NCI-H345 (cell line): Measurements from ENCODE around the gene PRKN.

Source experiments
- DNase-seq: peaks from one replicate; lab custom pipeline; 2025; lab: John Stamatoyannopoulos, UW

PRKN gene

DNA sequence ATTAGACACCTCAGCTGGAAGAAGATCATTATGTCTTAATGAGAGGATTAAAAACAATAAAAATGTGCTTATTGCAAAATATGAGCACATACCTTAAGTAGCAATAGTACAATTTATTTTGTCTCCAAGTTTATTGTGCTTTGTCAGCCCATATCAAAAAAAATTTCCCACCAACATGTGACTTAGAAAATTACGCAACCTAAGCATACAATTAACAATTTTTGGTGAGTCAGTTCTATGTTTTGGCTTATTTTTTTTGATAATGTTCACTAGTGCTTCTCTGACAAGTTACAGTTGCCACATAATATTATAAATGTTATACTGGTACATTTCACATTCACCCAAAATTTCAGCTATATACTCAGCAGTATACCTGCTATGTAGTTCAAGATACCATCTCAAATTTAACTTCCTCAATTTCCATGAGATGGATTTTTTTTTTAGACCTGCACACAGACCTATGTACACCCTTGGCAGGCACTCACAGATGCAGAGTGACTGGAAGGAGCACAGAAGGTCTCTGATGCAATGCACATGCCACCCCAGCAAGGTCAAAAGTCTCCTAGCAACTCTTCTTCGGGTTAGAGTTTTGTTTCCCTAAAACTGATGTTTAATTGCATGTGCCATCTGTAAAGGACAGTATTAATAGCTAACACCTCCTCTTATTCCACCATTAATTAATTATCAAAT is 112.4 kb downstream of the PRKN start:
- DNase-seq, result no peak

DNA sequence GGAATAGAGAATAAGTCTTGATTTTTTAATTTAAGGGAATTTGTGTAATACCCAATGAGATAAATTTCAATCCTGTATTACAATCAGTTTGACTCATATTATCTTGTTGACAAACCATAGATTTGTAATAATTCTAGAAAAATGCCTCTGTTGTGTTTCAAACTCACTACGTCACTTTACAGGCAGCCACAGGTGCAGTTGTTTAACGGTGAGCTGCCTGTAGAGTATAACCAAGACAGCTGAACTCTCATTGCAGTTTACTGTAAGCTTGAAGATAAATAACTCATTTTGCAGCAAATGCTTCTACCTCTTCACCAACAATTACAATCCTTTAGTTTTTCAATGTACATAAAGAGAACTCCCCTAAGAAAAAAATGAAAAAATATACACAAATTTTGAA is 114.3 kb downstream of the PRKN start:
- DNase-seq, result no peak

DNA sequence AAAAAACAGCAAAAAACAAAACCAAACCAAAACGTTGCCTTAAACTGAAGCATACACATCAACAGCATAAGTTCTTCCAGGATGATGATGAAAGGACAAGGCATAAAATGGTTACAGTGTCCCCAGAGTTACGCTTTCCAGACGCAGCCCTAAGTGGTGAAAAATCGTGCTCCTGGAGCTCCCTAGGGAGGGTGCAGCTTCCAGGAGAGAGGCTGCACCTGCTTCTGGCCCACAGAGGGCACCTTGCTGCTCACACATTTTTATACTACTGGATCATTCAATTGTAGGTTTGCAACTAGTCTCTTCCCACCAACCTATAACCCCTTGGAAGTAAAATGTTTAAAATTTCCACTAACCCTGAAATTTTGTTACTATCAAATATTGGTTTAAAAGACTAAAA is 115.0 kb downstream of the PRKN start:
- no peak for DNase-seq

DNA sequence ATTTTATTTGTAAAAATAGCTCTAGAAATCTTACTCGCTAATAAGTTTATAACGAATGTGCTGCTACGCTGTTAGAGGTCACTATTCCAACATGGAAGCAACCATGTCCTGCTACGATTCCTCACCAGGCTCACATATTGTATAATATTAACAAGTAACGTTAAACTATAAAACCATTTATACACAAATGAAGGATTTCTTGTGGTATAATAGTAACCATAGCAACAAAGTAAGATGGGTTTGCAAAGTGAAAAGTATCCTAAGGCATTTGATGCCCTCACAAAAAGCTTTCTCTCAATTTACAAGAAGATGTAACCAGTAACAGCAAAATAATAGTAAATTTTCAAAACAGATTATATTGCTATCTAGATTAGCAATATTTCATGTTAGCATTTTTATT is 117.2 kb downstream of the PRKN start:
- DNase-seq, result no peak

DNA sequence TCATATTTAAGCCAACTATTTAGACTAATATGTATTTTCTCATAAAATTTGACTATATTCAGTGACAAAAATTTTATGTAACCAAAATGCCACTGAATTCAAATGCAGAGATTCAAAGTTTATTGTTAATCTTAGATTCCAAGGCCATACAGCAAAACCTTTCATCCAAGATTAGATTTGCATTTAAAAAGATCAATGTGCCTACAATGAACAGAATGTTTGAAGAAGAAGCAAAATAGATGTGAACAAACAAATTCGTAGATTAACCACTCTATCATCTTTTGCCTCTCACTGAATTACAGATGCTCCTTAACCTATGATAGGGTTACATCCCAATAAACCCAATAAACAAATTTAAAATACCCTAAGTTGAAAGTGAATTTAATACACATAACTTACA is 121.7 kb downstream of the PRKN start:
- no peak for DNase-seq

DNA sequence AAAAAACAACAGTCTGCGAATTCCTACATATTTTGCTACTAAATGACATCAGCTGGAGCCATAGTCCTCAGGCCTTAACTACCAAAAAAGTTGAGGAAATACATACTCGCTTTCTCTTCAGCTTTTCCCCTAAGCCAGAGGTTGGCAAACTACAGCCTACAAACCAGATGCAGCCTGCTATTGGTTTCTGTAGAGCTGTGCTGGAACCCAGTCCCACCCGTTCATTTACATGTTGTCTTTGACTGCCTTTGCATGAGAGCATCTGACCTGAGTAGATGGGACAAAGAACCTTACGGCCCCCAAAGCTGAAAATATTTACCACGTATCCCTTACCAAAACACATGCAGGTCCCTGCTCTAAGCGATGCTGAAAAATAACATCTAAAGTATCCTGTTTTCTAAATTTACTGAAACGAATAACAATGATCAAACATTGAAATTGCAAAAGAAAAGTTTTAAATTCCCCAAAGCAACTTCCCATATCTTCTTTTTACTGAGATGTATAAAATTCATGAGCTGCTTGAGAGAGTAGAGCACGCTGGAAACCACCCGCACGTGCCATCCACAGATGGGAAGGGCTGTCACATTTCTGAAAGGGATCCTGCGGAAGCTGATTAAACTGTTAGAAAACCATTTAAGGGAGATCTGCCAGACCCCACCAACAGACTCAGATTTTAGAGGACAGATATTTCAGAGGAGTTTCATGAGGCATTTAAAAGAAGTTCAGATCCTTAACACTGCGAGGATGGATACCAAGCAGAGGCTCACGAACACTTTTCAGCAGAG is 124.1 kb downstream of the PRKN start:
- DNase-seq, result no peak

DNA sequence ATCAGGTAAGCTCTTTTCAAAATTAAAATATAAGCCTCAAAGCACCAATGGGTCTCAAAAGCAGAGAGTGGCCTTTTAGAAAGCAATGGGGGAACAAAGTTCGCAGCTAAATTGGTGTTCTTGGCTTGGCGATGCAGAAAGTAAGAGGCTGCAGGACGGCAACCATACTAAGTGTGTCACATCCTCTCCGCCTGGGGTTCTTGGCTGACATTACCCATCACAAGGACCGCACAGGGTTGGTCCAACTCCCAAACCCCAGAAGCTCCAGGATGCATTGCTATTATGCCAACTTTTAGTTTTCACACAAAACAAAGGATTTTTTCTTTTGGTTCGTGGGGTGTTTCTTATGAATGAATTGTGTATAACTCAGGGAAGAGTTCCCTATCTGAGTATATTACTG is 124.8 kb downstream of the PRKN start:
- no peak for DNase-seq

DNA sequence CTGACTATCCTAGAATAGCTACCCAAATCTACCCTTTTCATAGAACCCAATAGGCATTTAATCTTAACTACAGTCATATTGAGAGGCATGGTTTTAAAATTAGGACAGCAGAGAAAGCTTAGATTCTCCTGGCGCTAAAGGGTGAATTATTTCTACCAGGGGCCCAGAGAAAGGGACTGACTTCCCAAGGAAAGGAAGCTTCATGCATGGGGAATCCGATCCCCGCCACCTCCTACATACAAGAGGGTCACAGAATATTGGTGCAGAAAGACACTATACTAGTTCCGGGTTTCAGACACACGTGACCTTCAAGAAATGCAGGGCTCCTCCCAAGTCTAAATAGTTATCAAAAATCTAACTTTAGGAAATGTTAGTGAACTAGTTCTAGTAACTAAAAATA is 130.9 kb downstream of the PRKN start:
- no peak for DNase-seq

DNA sequence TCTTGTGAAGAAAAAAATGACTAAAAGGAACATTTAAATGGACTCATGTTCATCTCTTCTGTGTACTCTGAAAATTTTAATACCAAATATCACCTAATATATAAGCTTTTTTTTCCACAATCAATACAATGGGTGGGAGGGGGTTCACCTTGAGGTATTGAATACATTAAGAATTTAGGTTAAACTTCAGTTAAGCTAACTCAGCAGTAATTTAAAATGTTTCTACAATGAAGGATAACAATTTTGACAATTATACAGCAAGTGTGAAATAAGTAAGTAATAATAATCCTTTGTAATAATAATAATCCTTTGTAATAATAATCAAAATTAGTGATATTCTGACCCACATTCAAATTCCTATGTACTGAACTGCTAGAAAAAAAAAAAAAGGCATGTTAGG is 136.0 kb downstream of the PRKN start:
- no peak for DNase-seq

DNA sequence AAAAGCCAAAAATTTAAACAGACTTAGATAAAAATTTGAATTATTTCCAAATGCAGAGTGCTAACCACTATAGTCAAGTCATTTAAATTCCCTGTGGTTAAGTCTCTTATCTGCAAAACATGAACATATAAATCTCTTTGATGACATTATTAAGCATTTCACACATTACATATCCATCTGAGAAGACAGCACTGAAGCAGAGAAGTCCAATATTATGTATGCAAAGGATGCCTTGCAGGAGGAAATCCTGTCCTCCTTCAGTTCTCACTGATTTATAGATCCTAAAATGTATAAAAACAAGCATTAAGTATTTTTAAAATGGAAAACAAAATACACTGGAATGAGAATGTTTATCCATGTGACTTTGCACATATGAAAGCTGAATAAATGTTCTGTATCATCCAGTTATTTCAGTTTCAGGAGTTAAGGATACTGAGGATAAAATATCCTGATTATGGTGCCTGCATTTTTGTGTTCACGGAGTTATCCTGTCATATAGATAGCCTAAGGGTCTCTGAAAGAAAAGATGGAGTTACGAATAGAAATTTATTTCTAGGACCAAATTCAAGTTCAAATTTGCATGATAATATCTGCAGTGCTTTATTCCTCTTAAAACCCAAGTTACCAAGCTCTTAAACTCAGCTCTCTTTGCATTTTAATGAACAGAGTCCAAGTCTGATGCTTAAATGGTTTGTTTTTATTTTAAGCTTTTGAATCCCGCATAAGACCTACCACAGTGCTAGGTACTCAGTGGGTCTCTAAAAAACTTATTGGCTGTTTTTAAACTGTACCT is 145.4 kb downstream of the PRKN start:
- DNase-seq, result no peak

DNA sequence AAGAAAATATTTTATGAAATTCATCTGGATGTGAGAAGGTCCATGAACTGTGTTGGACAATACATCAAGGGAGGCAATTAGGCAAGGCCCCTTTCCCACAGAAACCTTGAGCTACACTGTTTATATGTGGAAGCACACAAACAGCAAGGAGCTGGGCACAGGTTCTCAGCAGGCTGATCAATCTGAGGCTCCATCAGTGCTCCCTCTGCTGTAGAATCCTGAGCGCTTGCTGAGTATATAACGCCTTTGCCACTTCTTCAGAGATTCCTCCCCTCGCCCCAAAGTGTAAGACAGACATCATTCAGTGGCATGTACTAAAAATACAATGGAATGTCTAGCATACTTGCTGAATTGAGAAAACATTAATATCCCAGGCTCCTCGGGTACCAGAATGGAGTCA is 146.9 kb downstream of the PRKN start:
- DNase-seq, result no peak

DNA sequence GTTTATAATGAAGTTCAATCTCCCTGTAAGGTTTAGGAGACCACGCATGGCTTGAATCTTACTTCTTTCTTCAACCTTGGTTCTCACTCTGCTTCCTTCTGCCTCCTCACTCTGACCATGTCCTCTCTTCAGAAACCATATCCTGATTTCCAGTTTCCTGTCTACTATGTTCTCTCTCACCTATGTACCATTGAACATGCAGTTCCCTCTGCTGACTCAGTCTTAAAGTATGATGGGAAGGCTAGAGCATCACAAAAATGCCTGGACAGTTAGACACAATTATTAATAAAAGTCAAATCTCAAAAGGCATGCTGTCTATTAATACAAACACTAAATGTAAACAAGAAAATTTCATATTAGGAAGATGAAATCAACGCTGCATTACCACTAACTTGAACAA is 151.6 kb downstream of the PRKN start:
- no peak for DNase-seq

DNA sequence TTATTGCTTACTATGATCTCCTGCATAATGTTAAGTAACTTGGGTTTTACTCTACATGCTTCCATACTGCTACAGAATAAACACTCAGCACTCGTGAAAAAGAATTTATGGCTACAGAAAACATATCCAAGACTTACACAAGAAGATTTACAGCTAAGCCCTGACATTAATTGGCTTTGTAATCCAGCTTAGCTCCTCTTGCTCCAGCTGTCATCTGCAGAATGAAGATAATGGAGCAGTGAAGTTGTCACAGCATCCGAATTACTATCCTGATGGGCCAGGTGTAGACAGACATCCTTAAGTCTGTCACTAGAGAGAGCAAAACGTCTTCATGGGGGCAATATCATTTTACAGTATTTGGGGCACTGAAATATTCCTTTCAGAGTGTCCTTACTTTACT is 155.3 kb downstream of the PRKN start:
- DNase-seq, result no peak

DNA sequence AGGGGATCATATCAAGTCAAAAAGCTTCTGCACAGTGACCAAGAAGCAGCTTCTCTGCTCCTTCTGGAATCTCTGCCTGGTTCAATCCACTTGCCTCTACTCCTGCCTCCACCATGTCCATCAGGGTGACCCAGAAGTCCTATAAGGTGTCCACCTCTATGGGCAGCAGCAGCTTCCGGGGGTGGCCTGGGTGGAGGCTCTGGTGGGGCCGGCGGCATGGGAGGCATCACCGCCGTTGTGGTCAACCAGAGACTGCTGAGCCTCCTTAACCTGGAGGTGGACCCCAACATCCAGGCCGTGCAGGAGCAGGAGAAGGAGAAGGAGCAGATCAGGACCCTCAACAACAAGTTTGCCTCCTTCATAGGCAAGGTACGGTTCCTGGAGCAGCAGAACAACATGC is 159.3 kb downstream of the PRKN start:
- DNase-seq, result no peak

DNA sequence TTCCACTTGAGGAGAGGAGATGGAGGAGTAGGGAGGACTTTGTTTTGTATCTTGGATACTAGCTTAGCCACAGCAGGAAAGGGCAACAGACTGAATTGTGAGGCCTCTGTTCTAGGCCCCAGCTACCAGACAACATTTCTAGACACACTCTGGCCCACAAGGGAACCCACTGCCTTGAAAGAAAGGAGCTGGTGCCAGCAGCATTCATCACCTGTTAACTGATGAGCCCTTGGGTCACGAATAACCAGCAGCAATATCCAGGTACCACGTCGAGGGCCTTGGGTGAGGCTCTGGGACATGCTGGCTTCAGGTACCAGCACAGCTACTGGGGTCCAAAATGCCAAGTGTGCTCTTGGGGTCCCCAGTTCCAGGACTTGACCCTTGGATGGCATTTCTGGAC is 165.5 kb downstream of the PRKN start:
- DNase-seq, result no peak

DNA sequence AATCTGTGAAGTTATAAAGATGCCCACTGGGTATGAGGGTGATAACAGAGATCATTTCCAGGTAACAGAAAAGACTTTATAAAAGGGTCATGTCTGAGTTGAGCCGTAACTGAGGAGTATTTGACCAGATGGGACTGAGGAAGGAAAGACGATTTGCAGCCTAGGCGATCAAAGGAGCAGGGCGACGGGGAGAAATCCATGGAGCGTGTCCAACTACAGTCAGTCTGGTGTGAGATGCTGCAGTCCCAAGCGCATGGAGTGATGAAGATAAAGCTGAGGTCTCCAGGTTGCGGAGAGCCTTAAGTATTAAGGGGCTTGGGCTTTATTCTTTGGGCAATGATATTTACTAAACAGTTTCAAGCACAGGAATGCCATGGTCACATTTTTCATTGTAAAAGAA is 166.7 kb downstream of the PRKN start:
- DNase-seq, result no peak

DNA sequence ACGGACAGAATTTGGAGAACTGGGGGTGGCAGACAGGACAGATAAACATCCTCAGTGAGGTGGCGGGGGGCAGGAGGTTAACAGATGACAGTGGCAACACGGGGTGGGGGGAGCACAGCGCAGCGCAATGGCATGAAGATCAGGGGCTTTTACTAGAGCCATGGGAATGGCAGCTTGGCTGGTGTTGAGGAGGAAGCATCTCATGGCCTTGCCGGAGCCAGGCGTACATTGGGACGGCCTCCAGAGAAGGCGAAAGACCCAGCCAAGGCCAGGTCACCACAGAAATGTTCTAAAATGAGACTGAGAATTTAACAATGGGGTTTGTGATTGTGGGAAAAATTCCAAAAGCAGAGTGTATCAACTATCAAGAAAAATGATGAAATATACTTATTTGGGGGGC is 173.0 kb downstream of the PRKN start:
- DNase-seq, result no peak

DNA sequence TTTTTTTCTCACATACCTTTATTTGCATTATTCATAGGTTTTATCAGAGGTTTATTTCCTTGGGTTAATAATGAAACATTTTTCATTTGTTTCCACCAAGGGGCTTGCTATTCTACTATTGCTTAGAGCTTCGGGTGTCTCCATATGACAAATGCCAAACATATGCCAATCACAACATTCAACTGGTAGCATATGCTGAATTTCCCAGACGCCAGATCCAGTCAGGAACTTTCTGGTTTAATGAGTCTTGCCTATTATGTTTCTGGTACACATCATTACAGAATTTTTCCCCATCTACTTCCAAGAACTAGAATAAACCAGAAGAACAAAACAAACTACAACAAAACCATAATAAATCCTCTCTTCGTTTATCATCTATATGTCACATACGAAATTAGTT is 180.7 kb downstream of the PRKN start:
- DNase-seq, result no peak

DNA sequence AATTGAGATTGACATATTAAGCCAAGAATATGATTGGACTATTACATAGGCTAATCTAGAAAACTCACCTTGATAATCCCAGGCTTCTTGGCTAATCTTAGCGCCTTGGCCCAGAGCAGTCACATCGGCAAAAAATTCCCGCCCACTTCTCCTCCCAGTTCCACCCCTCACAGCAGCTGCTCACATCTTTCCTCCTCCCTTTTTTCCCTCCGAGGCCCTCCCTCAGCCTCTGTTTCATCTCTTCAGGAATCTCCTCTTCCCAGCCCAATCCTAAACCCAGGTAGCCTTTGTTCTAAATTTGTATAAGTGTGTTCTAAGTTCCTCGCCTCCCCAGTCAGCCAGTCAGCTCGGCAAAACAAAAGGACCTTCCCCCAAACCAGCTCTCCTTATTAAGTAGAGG is 184.3 kb downstream of the PRKN start:
- DNase-seq, result no peak

DNA sequence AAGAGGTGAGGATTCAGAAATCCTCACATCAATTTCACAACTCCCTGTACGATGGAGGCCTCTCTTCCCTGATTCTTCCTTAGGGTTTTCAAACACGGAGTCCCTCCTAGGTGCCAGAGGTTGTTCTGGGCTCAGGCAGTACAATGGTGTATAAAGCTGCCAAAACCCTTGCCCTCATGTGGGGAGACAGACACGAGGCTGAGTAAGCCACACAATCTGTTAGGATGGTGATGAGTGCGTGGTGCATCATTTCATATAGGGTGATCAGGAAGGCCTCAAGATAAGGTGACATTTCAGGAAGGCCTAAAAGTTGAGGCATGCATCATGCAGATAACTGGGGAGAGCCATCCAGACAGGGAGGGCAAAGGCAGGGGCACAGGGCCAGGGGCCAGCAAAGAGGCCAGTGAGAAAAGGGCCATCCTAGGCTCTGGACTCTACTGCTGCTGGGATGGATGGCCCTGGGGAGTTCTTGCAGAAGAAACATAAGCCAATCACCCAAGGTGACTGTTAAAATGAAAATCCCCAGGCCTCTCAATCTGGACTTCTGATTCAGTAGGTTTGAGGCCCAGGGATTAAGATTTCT is 186.5 kb downstream of the PRKN start:
- no peak for DNase-seq

DNA sequence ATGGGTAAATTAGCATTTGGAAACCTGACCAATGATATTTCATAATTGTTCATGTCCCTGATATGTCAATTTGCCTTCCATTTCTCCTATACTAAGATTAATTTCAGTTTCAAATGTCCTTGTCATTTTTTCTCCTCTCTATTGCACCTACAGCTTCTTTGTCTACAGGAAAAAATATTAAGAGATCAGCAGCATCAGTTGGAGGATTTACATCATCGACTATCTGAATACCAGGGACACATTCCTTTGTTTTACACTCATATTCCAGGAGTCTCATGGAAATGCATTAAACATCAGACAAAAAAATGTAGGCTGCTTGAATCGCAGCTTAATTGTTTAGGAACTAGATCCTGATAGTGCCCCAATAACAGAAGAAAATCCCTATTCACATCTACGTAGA is 188.2 kb downstream of the PRKN start:
- DNase-seq, result no peak

DNA sequence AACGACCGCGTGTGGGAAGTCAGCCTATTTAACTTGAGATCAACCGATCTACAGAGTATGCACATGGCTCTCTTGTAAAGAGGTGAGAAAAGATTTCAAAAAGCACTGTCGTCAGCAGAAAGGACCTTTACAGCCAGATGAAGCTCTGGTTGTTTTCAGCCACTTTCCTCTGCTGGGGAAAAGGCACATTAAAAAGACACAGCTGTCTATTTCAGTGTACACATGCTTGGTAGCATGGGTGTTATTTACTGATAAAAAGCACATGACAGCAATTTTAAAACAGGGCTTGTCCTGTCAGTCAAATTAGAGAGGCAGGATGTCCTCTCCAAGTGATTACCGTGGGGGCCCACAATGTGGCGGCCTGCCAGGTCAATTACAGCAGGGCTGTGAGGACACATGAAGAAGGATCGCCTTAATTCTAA is 188.9 kb downstream of the PRKN start:
- DNase-seq, result no peak

DNA sequence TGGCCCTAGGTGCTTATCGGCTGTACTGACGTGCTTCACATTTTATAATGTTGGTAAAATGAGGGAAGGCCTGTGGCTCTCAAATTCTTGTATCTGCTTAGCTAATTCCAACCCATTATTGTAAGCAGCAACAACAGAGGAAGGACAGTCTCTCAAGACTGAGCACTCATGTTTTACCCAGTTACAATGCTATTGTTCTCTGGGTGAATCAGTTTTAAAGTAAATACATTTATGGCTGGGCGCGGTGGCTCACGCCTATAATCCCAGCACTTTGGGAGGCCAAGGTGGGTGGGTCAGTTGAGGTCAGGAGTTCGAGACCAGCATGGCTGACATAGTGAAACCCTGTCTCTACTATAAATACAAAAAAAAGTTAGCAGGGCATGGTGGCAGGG is 194.6 kb downstream of the PRKN start:
- DNase-seq, result no peak
